IPS-18c (cell line): Measurements from ENCODE around the gene CCND2.
A peak's percentile ranks its signal among the peaks of the same experiment; 100 is the strongest.

ENCODE experiments used
- H3K4me3 ChIP-seq: 2 replicates; pipeline ENCODE4 v1.7.0; 2013; ENCODE audit warnings: low read depth, mild to moderate bottlenecking, low read length, moderate library complexity; ENCODE audit not compliant: insufficient read depth
- H3K9me3 ChIP-seq: one replicate; pipeline ENCODE4 v1.6.1; 2013; ENCODE audit warnings: mild to moderate bottlenecking, low read length, moderate library complexity; ENCODE audit not compliant: control insufficient read depth, insufficient read depth

CCND2 gene

DNA sequence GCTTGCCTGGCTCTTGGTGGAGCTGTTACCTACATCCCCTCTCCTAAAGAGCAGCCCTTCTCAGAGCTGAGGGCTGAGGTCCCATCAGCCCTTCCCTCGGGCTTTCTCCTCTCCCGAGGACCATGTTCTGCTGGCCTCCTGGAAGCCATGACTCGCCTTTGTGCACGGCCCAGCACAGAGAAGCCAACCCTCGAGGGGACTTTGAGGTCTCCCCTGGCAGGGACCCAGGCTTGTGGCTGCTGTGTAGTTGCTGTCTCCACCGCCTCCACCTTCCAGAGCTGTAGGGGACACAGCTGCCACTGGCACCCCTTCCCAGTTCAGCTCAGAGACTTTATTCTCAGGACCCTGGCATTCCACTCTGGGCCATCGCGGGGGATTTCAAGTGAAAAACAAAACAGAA lies 22.9 kb upstream of the CCND2 start:
- H3K9me3 ChIP-seq: no peaks in the 10 kb centered on the region
- no peak overlapping the region for H3K4me3 ChIP-seq

DNA sequence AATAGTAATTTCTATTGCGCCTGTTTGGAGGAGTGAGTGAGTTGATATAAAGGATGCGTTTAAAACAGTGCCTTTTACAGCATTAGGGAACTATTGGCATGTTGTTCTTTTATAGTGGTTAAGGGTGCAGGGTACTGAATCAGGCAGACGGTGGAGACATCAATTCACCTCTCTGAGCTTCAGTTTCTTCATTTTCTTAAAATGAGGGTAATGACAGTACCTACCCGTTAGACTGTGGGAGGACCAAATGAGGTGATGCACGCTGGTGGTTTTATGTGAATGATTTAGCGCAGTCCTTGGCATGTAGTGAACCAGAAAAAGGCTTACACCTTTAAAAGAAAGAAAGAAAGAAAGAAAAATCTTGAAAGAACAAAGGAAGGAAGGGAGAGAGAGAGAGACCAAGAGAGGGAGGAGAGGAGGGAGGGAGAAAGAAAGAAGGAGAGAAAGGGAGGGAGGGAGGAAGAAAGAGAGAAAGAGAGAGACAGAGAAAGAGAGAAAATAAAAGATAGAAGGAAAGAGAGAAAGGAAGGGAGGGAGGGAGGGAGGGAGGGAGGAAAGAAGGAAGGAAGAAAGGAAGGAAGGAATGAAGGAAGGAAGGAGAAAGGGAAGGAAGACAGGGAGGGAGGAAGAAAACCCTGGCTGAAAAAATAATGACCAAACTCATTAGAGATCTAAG lies 22.2 kb upstream of the CCND2 start:
- Histone ChIP-seq H3K4me3 (no peak overlapping the region), H3K9me3 (no peaks in the 10 kb centered on the region)

DNA sequence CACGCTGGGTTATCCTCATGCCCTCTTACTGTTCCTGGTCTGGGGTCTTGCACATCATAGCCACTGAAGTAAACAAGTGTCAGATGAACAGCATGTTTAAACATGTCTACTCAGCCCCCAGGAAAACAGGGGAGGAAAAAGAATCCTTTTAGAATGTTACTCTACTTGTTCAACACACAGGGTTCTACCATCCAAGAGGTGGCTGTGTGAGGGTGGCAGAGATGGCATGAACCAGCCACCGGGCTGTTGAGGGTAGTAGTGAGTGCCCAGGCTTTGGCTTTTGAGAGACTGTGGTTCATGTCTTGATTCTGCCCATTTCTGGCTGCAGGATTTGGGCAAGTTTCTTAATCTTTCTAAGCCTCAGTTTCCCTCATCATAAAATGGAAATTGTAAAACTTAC lies 21.6 kb upstream of the CCND2 start:
- Histone ChIP-seq H3K9me3 (no peaks in the 10 kb centered on the region), H3K4me3 (no peak overlapping the region)

GRCh38 chr12:4252601-4253000 lies 21.0 kb upstream of the CCND2 start:
- H3K4me3 ChIP-seq: no peak overlapping the region
- no peaks in the 10 kb centered on the region for H3K9me3 ChIP-seq

- Histone ChIP-seq H3K9me3 (no peaks in the 10 kb centered on the region), H3K4me3 (no peak overlapping the region)
Measured at GRCh38 chr12:4256043-4256826, 17.3 kb upstream of the CCND2 start.

- Histone ChIP-seq H3K9me3 (no peaks in the 10 kb centered on the region), H3K4me3 (no peak overlapping the region)
Measured at GRCh38 chr12:4257442-4257841, 16.1 kb upstream of the CCND2 start.

- no peaks in the 10 kb centered on the region for H3K9me3 ChIP-seq
- no peak overlapping the region for H3K4me3 ChIP-seq
Measured at GRCh38 chr12:4259099-4259498, 14.5 kb upstream of the CCND2 start.

GRCh38 chr12:4261655-4262054 lies 11.9 kb upstream of the CCND2 start:
- Histone ChIP-seq H3K9me3 (no peaks in the 10 kb centered on the region), H3K4me3 (no peak overlapping the region)

DNA sequence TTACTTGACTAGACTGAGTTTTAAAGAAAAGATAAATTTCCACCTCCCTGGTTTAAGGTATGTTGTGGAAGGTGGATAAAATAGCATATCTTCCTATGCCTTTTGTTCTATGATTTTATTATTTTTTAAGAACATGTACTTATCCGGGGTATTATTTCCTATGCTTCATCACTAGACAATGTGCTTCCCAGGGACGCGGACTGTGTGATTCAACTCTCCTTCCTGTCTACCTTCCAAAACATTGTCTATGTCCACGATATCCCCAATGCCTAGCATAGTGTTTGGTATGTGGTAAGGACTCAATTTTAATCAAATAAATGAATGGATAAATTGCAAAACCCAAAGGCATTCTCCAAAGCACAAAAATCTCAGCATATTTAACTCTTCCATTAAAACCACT lies 8.3 kb upstream of the CCND2 start:
- H3K4me3 ChIP-seq: no peak overlapping the region
- H3K9me3 ChIP-seq: no peaks in the 10 kb centered on the region

DNA sequence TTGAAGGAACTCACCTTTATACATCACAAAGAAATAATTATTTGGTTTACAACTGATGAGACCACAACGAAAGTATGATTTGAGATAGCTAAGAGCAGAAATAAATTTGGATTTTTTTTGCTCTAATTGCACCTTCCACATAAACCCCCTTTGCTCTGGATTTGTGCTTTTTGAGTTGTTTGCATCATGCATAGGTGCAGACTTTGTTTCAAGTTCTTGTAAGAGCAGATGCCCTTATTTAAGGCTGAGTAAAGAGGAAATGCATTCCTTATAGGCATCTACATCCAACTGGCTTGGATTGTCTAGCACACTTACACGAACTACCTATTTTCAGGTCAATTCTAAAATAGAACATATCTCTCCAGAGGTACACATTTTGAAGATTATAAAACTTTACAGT lies 6.6 kb upstream of the CCND2 start:
- no peak overlapping the region for H3K4me3 ChIP-seq

DNA sequence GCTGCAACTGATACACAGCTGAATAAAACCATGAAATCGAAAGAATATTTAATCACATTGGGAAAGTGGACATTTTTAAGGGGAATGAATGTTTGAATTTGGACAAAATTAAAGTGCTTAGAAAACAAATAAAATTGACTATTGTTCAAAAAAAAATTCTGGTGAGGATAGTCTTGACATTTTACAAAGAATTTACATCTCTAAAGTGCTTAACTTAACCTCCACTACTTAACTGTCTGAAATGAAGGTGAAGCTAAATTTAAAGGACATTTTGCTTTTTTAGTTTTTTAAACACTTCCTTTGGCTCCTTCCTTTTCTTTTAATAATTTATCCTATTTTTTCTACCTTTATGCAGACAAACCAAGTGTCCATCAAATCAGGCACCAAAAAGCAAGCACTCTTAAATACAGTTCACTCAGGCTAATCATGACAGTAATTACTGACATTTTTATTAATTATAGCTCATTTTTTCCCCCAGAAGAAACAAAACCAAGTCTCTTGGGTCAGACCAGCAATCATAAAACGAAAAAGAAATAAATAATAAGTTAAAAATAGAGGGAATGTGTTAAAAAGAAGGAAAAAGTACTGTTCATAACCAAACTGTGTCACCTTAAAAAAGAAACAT lies 5.7 kb upstream of the CCND2 start:
- Histone ChIP-seq H3K9me3 (peaks cover 4% of the 10 kb centered on the region), H3K4me3 (no peak overlapping the region)

More for the DNA sequence above, 6.6 kb upstream of the CCND2 start:
- no peaks in the 10 kb centered on the region for H3K9me3 ChIP-seq

DNA sequence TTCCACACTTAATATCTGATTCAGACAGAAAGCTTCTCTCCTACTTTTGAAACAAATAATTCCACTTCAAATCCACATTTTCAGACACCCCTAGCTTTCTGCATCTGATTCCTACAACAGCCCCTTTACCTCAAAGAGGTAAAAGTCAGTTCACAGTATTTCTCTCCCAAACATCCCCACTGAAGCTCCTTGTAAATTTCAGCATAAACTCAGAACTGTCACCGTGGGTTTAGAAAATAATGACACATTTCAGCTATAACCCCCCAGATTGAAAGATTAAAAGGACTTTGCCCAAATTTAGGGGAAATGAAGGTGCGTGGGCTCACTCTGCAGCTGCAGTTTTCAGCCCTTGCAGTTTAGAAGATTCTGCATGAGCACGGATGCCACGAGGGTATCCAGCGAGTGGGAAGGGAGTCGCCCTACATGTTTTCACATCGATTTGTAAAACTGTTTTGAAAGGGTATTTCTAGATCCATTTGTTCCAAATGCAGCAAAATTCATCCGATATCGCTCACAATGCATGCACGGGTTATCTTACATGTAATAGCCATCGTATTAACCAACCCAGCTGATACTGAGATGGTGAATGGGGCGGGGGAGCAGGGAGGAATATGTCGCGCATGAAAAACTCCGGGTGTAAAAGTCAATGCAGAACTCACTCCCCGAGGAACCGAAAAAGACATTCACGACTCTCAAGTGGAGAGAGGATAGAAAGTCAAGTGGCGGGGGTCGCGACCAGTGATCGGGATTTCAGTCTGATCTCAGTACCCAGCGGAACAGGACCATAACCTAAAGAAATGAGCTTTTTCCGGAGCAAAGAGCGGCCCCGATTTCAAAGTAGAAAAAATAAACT lies 5.0 kb upstream of the CCND2 start:
- H3K4me3 ChIP-seq: peak overlapping the region; percentile 56
- peaks cover 4% of the 10 kb centered on the region for H3K9me3 ChIP-seq

DNA sequence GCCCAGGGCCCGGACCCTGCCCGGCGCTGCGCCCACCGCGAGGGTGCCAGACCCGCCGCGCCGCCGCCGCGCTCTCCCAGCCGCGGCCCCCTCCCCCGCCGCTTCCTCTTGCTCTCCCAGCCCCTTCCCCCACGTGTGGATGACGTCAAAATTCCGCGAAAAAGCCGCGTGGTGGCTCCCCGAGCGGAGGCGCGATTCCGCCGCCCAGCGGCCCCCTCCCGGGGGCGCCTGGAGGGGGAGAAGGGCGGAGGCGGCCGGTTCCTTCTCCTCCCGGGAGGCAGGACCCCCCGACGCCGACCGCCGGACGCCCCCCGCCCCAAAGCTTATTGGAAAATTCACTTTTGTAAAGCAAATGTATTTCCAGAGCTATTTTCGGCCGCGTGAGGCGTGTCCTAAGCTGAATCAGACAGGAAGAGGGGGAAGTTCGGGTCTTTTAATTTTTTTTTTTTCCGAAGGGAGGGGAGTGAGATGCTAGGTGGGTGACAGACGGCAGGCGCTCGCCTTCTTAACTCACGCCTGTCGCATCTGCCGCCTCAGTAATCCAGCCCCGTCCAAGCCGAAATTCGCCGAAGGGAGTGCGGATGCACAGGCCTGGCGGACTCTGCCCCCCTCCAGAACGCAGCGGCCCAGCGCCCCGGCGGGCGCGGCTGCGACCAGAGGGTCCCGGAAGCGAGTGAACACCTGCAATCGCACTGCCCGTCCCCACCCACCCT lies 4.1 kb upstream of the CCND2 start:
- H3K9me3 ChIP-seq: peaks cover 4% of the 10 kb centered on the region
- peak overlapping the region; percentile 56 for H3K4me3 ChIP-seq

- Histone ChIP-seq H3K9me3 (peaks cover 4% of the 10 kb centered on the region), H3K4me3 (peak overlapping the region; percentile 61)
Measured at GRCh38 chr12:4270016-4270830, 3.3 kb upstream of the CCND2 start.

- Histone ChIP-seq H3K4me3 (peak overlapping the region; percentile 61), H3K9me3 (peaks cover 4% of the 10 kb centered on the region)
Measured at GRCh38 chr12:4270831-4271716, 2.5 kb upstream of the CCND2 start.
